ENCODE measurements around the gene ZNF232.

Gene ZNF232

GRCh38 chr17:5092218-5093010, 19.3 kb downstream of the ZNF232 start:
- Histone ChIP-seq H3F3A (ENCODE audit: insufficient read depth) (no peaks in the 10 kb centered on the region), H3K9ac (ENCODE audit: low read length) (no peak overlapping the region), H3K4me2 (ENCODE audit: low read depth, low read length, poor library complexity, severe bottlenecking) (no peak overlapping the region), H2AFZ (ENCODE audit: low read depth, low read length, severe bottlenecking) (no peak overlapping the region), H3K27me3 (ENCODE audit: low read length) (no peaks in the 10 kb centered on the region; the same call in 1 of the 2 replicates), H3K9me3 (ENCODE audit: insufficient read depth, low read length) (peaks cover 63% of the 10 kb centered on the region), H4K20me1 (ENCODE audit: low read depth, low read length) (no peaks in the 10 kb centered on the region), H3K36me3 (ENCODE audit: low read length) (no peaks in the 10 kb centered on the region), H3K9me2 (replicated peaks; ENCODE audit: insufficient read depth, low read length) (no peaks in the 10 kb centered on the region), H3K4me3 (ENCODE audit: insufficient read depth, low read length, poor library complexity, severe bottlenecking) (no peak overlapping the region), H3K79me2 (ENCODE audit: insufficient read depth, low read length) (no peaks in the 10 kb centered on the region), H3K27ac (ENCODE audit: low read depth, low read length) (no peak overlapping the region)
- TF ChIP-seq CTCF (IDR thresholded peaks at IDR 0.05; ENCODE audit: insufficient read depth, low read length, poor library complexity, severe bottlenecking) = no peak
- no peak for TF ChIP-seq EZH2phosphoT487 (conservative IDR thresholded peaks at IDR 0.05; ENCODE audit: low read length)

GRCh38 chr17:5080591-5080990, 31.1 kb downstream of the ZNF232 start:
- Histone ChIP-seq H3K9me3 (ENCODE audit: insufficient read depth, low read length) (no peaks in the 10 kb centered on the region), H2AFZ (ENCODE audit: low read depth, low read length, severe bottlenecking) (no peak overlapping the region), H3K4me3 (ENCODE audit: insufficient read depth, low read length, poor library complexity, severe bottlenecking) (no peak overlapping the region), H3K36me3 (ENCODE audit: low read length) (no peaks in the 10 kb centered on the region), H3K27ac (ENCODE audit: low read depth, low read length) (no peak overlapping the region), H3K9me2 (replicated peaks; ENCODE audit: insufficient read depth, low read length) (no peaks in the 10 kb centered on the region), H3K9ac (ENCODE audit: low read length) (no peak overlapping the region), H4K20me1 (ENCODE audit: low read depth, low read length) (no peaks in the 10 kb centered on the region), H3K27me3 (ENCODE audit: low read length) (no peaks in the 10 kb centered on the region), H3F3A (ENCODE audit: insufficient read depth) (no peaks in the 10 kb centered on the region), H3K79me2 (ENCODE audit: insufficient read depth, low read length) (no peaks in the 10 kb centered on the region), H3K4me2 (ENCODE audit: low read depth, low read length, poor library complexity, severe bottlenecking) (no peak overlapping the region)
- TF ChIP-seq CTCF (IDR thresholded peaks at IDR 0.05; ENCODE audit: insufficient read depth, low read length, poor library complexity, severe bottlenecking) (no peak), EZH2phosphoT487 (conservative IDR thresholded peaks at IDR 0.05; ENCODE audit: low read length) (no peak)

- Histone ChIP-seq H3K9ac (ENCODE audit: low read length) (no peak within 1 kb of the TSS), H3K27ac (ENCODE audit: low read depth, low read length) (no peak within 1 kb of the TSS), H3K4me2 (ENCODE audit: low read depth, low read length, poor library complexity, severe bottlenecking) (peak within 1 kb of the TSS; percentile 27), H3K27me3 (ENCODE audit: low read length) (no peaks in the 10 kb centered on the region), H3K9me2 (replicated peaks; ENCODE audit: insufficient read depth, low read length) (no peaks in the 10 kb centered on the region), H3K9me3 (ENCODE audit: insufficient read depth, low read length) (no peaks in the 10 kb centered on the region), H3K4me3 (ENCODE audit: insufficient read depth, low read length, poor library complexity, severe bottlenecking) (no peak within 1 kb of the TSS), H4K20me1 (ENCODE audit: low read depth, low read length) (no peaks in the 10 kb centered on the region), H3K79me2 (ENCODE audit: insufficient read depth, low read length) (no peaks in the 10 kb centered on the region), H2AFZ (ENCODE audit: low read depth, low read length, severe bottlenecking) (no peak within 1 kb of the TSS), H3F3A (ENCODE audit: insufficient read depth) (no peaks in the 10 kb centered on the region), H3K36me3 (ENCODE audit: low read length) (no peaks in the 10 kb centered on the region)
- no peak for TF ChIP-seq CTCF (IDR thresholded peaks at IDR 0.05; ENCODE audit: insufficient read depth, low read length, poor library complexity, severe bottlenecking)
- no peak for TF ChIP-seq EZH2phosphoT487 (conservative IDR thresholded peaks at IDR 0.05; ENCODE audit: low read length)
Observed at GRCh38 chr17:5078106-5079028, 33.3 kb downstream of the ZNF232 start, which contains the start of gene ZFP3. ZFP3 (plus strand) TSS chr17:5078467; CDS start chr17:5091505, 13,038 bp downstream.
